PC-3 (cell line): ENCODE data around the gene UQCR11. TPM values are rescaled to one million over a fixed set of nuclear protein-coding genes. Genes with fewer than 3 reads are reported as not detected.
A peak's percentile ranks its signal among the peaks of the same experiment; 100 is the strongest.

Experiments used
- ATAC-seq: fragments of 200-7000 bp; cut with Tn5 transposase; 2 replicates; pipeline ENCODE4 v1.9.1; 2020; ENCODE audit warnings: mild to moderate bottlenecking, moderate library complexity
- BruUV-seq: library from RNA; stranded (reverse); fragments of 400-500 nt; replicated peaks from 2 replicates; lab custom pipeline; 2021; lab: Mats Ljungman, UMichigan
- CTCF ChIA-PET: fragments of 300-600 bp; sonication (Branson Sonifier 250); formaldehyde crosslinking; loops from one replicate; lab custom pipeline; 2022; ENCODE audit warnings: antibody characterized with exemption; lab: Charles Lee
- POLR2A ChIA-PET: fragments of 300-600 bp; sonication (Branson Sonifier 250); formaldehyde crosslinking; loops from one replicate; lab custom pipeline; 2022; ENCODE audit warnings: antibody characterized with exemption; ENCODE audit not compliant: unreplicated experiment; lab: Charles Lee
- DNase-seq: peaks from one replicate; pipeline ENCODE4 v3.0.0-alpha.2; 2015
- H2AFZ ChIP-seq: fragments of 300-600 bp; sonication (generic); 2 replicates; pipeline ENCODE4 v1.6.0; 2016; ENCODE audit warnings: antibody characterized with exemption, low read length
- H3F3A ChIP-seq: fragments of 300-600 bp; sonication (generic); one replicate; pipeline ENCODE4 v1.6.0; 2017; ENCODE audit warnings: antibody characterized with exemption, low read length, control low read depth, mild to moderate bottlenecking; ENCODE audit not compliant: unreplicated experiment
- H3K27ac ChIP-seq: fragments of 300-600 bp; sonication (generic); 2 replicates; pipeline ENCODE4 v1.5.1; 2016; ENCODE audit warnings: mild to moderate bottlenecking, low read length
- H3K27me3 ChIP-seq: fragments of 300-600 bp; sonication (generic); 2 replicates; pipeline ENCODE4 v1.6.1; 2016; ENCODE audit warnings: low read length, mixed read lengths
- H3K36me3 ChIP-seq: fragments of 300-600 bp; sonication (generic); 2 replicates; pipeline ENCODE4 v1.6.1; 2016; ENCODE audit warnings: low read depth, mixed run types, low read length, mixed read lengths
- H3K4me1 ChIP-seq: fragments of 300-600 bp; sonication (generic); 2 replicates; pipeline ENCODE4 v1.5.1; 2016; ENCODE audit warnings: low read length; ENCODE audit not compliant: insufficient read depth
- H3K4me2 ChIP-seq: fragments of 300-600 bp; sonication (generic); 2 replicates; pipeline ENCODE4 v1.6.0; 2016; ENCODE audit warnings: low read length
- H3K4me3 ChIP-seq: fragments of 300-600 bp; sonication (generic); 2 replicates; pipeline ENCODE4 v1.5.1; 2016; ENCODE audit warnings: mild to moderate bottlenecking, low read length, mixed read lengths
- H3K79me2 ChIP-seq: fragments of 300-600 bp; sonication (generic); 2 replicates; pipeline ENCODE4 v1.6.1; 2017; ENCODE audit warnings: low read length, mixed read lengths
- H3K9ac ChIP-seq: fragments of 300-600 bp; sonication (generic); 2 replicates; pipeline ENCODE4 v1.6.0; 2016; ENCODE audit warnings: mild to moderate bottlenecking, low read length
- H3K9me2 ChIP-seq: fragments of 300-600 bp; sonication (generic); replicated peaks from 2 replicates; pipeline ENCODE4 v1.6.1; 2016; ENCODE audit warnings: mixed run types, low read length, mixed read lengths
- H3K9me3 ChIP-seq: fragments of 300-600 bp; sonication (generic); 2 replicates; pipeline ENCODE4 v1.6.1; 2016; ENCODE audit warnings: low read length, mixed read lengths
- H4K20me1 ChIP-seq: fragments of 300-600 bp; sonication (generic); 2 replicates; pipeline ENCODE4 v1.6.1; 2016; ENCODE audit warnings: low read length, mixed read lengths
- CTCF ChIP-seq: fragments of 300-600 bp; sonication (generic); conservative IDR thresholded peaks from 2 replicates; pipeline ENCODE4 v1.5.1; 2017; ENCODE audit warnings: antibody characterized with exemption, low read depth, mild to moderate bottlenecking, low read length
- EZH2 ChIP-seq: fragments of 300-600 bp; sonication (generic); IDR thresholded peaks from one replicate; pipeline ENCODE4 v1.6.1; 2017; ENCODE audit warnings: antibody characterized with exemption, mild to moderate bottlenecking, low read length; ENCODE audit not compliant: unreplicated experiment
- EZH2phosphoT487 ChIP-seq: fragments of 300-600 bp; sonication (generic); IDR thresholded peaks from 2 replicates; pipeline ENCODE4 v1.6.1; 2018; ENCODE audit warnings: mild to moderate bottlenecking, antibody characterized with exemption, low read length, borderline replicate concordance
- intact Hi-C: fragments of 100-400 bp; cut with micrococcal nuclease; formaldehyde crosslinking; loops from 2 replicates; pipeline ENCODE4 v1.9.0; 2023
- total RNA-seq: library from RNA; depleted of rRNA; stranded (reverse); fragments of >200 nt; gene quantifications from 2 replicates; pipeline ENCODE4 v1.2.3, GENCODE V29; 2014

The UQCR11 gene
- total RNA-seq, 1 experiment from 2014 or later, result 148 TPM

DNA sequence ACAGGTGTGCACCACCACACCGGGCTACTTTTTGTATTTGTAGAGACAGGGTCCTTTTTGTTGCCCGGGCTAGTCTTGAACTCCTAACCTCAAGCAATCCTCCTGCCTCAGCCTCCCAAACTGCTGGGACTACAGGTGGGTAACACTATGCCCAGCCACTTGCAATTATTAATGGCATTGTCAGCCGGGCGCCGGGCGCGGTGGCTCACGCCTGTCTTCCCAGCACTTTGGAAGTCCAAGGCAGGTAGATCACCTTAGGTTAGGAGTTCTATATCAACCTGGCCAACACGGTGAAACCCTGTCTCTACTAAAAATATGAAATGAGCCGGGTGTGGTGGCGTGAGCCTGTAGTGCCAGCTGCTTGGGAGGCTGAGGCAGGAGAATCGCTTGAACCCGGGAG lies 34.4 kb downstream of the UQCR11 start:
- TF ChIP-seq CTCF, result no peak
- TF ChIP-seq EZH2, result no peak
- no peak for TF ChIP-seq EZH2phosphoT487
- POLR2A ChIA-PET, result no interaction called here
- no peaks in the 10 kb centered on the region for H3K36me3 ChIP-seq
- CTCF ChIA-PET, result no interaction called here
- peaks cover 9% of the 10 kb centered on the region for H3K79me2 ChIP-seq
- no peaks in the 10 kb centered on the region; the same call in 1 of the 2 replicates for H3K4me1 ChIP-seq
- intact Hi-C loops, result no loop called here
- no peak for DNase-seq
- H2AFZ ChIP-seq, result no peak overlapping the region
- no peak for ATAC-seq
- no peaks in the 10 kb centered on the region for H3K9me3 ChIP-seq
- no peaks in the 10 kb centered on the region for H4K20me1 ChIP-seq
- no TSS peak for BruUV-seq
- H3K9me2 ChIP-seq, result no peaks in the 10 kb centered on the region
- H3K4me3 ChIP-seq, result no peak overlapping the region
- no peak overlapping the region for H3K27ac ChIP-seq
- H3K9ac ChIP-seq, result no peak overlapping the region
- H3K4me2 ChIP-seq, result no peak overlapping the region
- no peaks in the 10 kb centered on the region for H3F3A ChIP-seq
- no peaks in the 10 kb centered on the region for H3K27me3 ChIP-seq

DNA sequence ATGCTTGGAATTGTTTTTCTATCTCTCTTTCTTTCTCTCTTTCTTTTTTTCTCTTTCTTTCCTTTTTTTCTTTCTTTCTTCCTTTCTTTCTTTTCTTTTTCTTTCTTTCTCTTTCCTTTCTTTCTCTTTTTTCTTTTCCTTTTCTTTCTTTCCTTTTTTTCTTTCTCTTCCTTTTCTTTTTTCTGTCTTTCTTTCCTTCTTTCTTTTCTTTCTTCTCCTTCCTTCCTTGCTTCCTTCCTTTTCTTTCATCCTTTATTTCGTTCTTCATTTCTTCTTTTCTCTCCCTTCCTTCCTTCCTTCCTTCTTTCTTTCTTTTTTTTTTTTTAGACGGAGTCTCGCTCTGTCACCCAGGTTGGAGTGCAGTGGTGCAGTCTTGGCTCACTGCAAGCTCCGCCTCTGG lies 35.3 kb downstream of the UQCR11 start:
- ChIA-PET POLR2A (no interaction called here), CTCF (no interaction called here)
- intact Hi-C loops, result no loop called here
- no peaks in the 10 kb centered on the region for H3K27me3 ChIP-seq
- DNase-seq (no peak), ATAC-seq (no peak)
- H2AFZ ChIP-seq, result no peak overlapping the region
- H3K27ac ChIP-seq, result no peak overlapping the region
- H3K9me2 ChIP-seq, result no peaks in the 10 kb centered on the region
- H3K79me2 ChIP-seq, result peaks cover 15% of the 10 kb centered on the region
- H3K4me2 ChIP-seq, result no peak overlapping the region
- no peaks in the 10 kb centered on the region for H3F3A ChIP-seq
- no peaks in the 10 kb centered on the region; the same call in 1 of the 2 replicates for H3K4me1 ChIP-seq
- no peaks in the 10 kb centered on the region for H3K9me3 ChIP-seq
- no peak overlapping the region for H3K4me3 ChIP-seq
- TF ChIP-seq CTCF (no peak), EZH2phosphoT487 (no peak), EZH2 (no peak)
- no TSS peak for BruUV-seq
- no peak overlapping the region for H3K9ac ChIP-seq
- no peaks in the 10 kb centered on the region for H3K36me3 ChIP-seq
- no peaks in the 10 kb centered on the region for H4K20me1 ChIP-seq

DNA sequence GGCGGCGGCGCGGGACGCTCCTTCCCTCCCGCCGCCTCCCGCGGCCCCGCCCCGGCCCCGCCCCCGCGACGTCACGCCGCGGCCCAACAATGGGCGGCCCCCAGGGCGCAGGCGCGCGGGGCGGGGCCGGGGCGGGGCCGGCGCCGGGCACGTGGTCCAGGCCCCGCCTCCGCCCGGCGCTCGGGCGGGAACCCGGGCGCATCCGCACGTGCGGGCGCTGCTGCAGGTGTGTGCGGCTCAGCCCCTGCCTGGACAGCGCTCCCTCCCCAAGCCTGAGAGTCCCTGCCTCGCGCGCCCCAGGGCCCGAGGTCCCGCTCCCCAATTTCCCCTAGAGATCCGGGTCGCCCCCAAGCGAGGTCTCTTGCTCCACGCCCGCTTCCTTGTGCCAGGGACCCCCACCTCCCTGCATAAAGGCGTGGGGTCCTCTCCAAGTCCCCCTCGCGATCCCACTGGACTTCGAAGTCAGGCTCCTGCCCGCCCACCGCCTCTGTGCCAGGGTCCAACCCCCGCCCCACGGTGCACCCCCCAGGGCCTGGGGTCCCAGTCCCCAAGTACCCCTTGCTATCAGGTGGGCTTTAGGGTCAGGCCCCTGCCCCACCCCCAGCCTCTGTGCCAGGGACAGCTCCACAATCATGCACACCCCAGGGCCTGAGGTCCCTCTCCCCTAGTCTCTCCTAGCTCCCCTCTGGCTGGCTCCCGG lies 36.8 kb downstream of the UQCR11 start, which contains the start of gene MEX3D:
Gene MEX3D (minus strand): TSS at position 6 of the 700 bp plus-strand sequence. CDS start 267 bp downstream, outside the sequence.
- POLR2A ChIA-PET, result no interaction called here
- no peaks in the 10 kb centered on the region for H4K20me1 ChIP-seq
- H3K4me1 ChIP-seq, result no peaks in the 10 kb centered on the region; the same call in 1 of the 2 replicates
- no peaks in the 10 kb centered on the region for H3F3A ChIP-seq
- intact Hi-C loops, result no loop called here
- H3K79me2 ChIP-seq, result peaks cover 22% of the 10 kb centered on the region
- peak; percentile 47 for ATAC-seq
- no peak within 1 kb of the TSS; the same call in 1 of the 2 replicates for H2AFZ ChIP-seq
- no peaks in the 10 kb centered on the region for H3K27me3 ChIP-seq
- TF ChIP-seq EZH2 (no peak), CTCF (no peak), EZH2phosphoT487 (no peak)
- no peaks in the 10 kb centered on the region for H3K36me3 ChIP-seq
- BruUV-seq, result no TSS peak
- peak within 1 kb of the TSS; percentile 74 for H3K4me3 ChIP-seq
- H3K9me2 ChIP-seq, result no peaks in the 10 kb centered on the region
- peak within 1 kb of the TSS; percentile 92 for H3K4me2 ChIP-seq
- peak within 1 kb of the TSS; percentile 69; the same call in 1 of the 2 replicates for H3K9ac ChIP-seq
- CTCF ChIA-PET, result no interaction called here
- no peaks in the 10 kb centered on the region for H3K9me3 ChIP-seq
- no peak within 1 kb of the TSS for H3K27ac ChIP-seq
- DNase-seq, result peak; percentile 72
